ENCODE measurements around the gene PDGFRB.
A peak's percentile ranks its signal among the peaks of the same experiment; 100 is the strongest.
"Not testable (repeated sequence)": the region's sequence is repeated elsewhere in the genome, so short reads cannot be mapped to it uniquely, and the experiment has no call there.

The PDGFRB gene

DNA sequence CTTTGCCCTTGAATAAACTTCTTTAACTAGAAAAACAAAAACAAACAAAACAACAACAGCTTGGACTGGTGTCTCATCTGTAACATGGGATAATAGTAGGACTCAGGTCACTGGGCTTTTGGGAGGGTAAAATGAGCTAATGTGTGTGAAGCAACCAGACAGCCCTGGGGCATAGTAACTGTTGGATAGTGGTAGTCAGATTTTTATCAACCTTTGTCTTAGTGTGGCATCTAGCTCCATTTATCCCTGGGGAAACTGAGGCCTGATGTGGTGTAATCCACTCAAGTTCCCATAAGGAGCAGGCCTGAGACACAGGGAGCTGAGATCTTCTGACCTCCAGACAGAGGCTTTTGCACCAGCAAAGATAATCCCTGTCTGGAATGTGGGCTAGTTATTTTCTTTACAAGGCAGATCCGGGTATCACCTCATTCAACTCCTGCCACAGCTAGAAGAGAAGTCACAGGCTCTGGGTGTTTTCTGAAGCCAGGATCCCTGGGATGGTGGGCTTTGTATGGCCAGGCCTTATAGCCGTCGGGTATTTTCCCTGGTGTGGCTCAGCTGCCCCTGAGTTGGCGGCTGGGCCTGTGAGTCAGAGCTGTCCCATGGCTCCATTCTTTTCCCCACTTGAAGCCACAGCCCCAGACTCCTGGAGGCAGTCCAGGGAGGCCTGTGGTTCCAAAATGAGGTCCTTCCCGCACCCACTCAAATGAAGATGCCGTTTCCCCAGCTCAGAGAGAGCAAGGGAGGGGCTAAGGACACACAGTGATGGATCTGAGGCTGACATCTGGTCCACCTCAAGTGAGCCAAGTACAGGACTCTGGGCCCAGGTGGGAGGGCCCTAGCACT, 43.2 kb downstream of the PDGFRB start:
- DNase-seq, result no peak

DNA sequence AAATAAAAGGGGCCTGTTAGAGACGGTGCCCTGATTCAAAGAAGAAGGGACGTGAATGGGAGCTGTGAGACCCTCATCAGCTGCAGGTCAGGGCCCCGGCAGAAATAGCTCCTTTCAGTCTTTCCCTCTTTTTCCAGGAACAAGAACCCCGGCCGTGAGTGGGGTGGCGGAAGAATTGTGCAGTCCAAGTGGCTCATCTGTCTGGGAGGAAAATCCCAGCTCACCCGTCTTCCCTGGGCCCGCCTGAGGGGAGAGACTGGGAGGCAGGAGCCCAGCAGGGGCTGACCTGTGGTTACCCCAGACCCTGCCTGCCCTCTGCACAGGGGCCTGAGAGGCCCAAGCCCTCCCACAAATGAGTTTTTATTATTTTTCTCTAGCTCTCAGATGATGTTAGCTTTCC, 44.5 kb downstream of the PDGFRB start:
- DNase-seq, result no peak

DNA sequence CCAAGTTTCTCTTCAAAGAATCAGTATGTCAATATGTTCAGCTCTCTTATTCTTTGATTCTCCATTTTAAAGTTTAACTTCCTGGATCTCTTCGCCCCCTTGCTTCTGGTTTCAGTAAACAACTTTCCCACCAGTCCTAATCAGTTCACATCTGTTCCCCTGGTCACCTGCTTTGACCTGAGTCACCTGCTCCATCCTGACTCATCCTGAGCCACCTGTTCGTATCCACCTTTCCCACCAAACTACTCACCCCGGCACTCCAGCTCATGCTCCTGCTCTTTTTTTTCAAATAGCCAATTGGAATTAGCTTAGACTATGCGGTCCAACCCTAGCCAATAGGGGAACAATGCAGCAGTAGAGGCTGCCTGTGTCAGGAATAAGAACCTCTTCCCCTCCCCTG, 45.7 kb downstream of the PDGFRB start:
- no peak for DNase-seq

DNA sequence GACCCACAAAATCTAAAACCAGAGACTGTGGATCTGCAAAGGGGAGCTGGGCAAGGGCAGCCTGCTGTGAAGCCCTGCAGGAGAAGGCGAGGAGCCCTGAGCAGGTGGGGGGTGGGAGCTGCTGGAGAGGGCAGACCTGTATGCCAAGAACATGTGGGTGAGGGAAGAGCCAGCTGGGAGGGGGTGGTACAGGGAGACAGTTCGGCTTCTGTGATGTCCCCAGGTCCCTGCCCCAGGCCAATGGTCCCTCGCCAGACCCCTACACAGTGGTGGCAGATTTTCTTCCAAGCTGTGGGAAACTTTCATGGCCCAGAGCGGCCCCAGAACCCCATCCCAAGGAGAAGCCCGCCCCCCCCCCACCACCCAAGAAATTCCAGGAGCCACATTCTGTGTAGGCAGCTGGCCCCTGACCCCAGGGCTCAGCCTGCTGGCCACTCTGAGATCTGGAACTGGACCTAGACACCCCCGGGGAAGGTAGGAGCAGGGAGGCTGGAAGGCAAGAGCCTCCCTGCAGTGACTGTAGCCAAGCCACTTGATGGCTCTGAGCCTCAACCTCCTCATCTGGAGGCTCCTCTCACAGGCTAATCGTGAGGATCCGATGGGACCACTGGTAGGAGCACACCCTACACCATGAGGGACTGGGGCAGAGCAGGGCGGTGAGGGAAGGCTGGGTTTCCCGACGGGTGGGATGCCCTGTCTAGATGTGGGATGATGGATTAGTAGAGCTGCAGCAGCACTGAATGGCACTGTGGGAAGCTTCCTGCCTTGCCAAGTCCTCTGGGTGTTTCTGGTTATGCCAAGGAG, 46.7 kb downstream of the PDGFRB start:
- no peak for DNase-seq

DNA sequence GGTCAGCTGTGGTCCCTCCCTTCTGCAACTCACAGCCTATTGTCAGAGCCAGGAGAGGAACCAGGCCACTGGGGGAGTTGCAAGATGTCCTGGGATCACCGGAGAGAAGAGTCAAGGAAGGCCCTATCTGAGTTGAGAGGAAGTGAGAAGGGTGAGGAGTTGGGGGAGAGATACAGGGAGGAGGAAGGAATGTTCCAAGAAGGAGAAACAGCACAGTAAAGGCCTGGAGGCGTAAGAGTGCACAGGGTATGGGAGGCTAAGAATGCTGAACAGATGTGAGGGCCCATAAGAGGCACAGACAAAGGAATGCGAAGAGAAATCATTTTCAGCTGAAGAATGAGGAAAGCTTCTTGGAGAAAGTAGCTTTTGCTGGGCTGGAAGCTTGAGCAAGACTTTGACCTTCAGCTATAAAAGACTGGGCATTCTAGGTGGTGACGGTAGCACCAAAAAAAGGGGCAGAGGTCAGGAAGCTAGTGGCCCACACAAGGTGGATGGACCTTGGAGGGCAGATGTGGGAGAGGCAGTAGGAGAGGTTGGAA, 47.7 kb downstream of the PDGFRB start:
- no peak for DNase-seq

DNA sequence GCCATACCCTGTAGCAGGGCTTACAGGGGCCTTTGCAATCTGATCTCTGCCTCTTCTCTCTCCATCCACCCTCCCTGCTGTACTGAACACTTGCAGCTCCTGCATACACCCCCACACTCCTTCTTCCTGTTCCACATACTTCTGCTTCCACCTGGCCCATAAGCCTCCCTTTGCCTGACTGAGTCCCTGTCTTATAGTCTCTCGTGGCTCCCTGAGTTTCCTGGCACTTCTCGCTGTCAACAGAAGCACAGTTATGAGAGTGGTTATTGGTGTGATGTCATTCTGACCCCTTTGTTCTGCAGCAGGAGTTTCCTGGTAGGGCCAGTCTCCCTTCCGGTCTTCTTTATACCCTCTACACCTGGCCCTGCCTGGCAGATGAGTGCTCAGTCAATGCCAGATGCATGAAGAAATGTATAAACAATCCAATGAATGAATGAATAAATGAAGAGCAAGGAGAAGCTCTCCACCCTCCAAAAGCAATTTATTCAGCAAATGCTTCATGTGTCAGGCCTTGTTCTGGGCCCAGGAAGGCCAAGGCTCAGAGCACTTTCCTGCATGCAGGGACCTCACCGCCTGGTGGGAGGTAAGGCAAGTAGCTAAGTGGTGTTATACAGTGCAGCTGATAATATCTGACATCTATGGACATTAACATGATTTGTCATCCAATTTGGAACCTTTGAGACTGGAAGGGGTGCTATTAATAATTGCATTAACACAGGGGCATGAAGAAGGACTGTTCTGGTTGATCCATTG, 48.8 kb downstream of the PDGFRB start:
- peak; percentile 51 for DNase-seq

DNA sequence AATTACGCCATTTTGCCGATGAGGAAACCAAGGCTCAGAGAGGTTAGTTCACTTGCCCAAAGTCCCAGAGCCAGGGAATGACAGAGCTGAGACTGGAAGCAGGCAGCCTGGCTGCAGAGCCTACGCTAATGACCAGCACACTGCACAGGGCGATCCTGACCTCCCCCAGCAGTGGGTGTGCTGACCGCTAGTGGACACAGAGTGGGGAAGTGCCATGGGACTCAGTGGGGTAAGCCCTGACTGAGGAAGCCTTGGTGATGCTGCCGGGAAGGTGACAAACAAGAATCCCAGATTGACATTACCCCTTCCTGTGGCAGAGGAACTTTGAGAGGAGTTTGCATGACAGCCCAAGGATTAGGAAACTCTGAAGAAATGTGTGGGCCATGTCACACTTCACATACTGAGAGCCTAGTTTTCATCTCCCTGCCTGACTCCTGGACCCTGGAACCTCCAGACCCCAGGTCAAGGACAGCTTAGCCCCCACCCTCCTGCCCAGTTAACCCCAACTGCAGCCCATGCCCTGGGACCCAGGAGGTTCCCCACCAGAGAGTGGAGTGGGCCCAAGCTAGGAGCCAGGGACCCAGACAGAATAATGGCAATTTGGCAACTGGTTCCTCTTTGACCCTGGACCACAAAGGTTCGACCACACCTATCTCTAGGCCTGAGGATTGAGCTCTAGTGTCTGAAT, 49.6 kb downstream of the PDGFRB start:
- no peak for DNase-seq

DNA sequence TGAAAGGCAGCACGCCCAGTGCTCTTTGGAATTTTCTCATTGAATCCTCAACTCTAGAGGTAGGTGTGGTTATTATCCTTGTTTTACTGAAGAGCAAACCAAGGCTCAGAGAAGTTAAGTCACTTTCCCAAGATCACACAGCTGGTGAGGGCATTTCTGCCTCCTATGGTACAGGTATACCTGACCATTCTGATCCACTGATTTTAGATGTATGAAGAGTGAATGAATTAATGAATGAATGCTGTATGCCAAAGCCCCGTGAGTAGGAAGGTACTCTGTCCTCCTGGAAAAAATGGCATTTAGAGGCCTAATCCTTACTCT, 51.1 kb downstream of the PDGFRB start:
- DNase-seq, result no peak

DNA sequence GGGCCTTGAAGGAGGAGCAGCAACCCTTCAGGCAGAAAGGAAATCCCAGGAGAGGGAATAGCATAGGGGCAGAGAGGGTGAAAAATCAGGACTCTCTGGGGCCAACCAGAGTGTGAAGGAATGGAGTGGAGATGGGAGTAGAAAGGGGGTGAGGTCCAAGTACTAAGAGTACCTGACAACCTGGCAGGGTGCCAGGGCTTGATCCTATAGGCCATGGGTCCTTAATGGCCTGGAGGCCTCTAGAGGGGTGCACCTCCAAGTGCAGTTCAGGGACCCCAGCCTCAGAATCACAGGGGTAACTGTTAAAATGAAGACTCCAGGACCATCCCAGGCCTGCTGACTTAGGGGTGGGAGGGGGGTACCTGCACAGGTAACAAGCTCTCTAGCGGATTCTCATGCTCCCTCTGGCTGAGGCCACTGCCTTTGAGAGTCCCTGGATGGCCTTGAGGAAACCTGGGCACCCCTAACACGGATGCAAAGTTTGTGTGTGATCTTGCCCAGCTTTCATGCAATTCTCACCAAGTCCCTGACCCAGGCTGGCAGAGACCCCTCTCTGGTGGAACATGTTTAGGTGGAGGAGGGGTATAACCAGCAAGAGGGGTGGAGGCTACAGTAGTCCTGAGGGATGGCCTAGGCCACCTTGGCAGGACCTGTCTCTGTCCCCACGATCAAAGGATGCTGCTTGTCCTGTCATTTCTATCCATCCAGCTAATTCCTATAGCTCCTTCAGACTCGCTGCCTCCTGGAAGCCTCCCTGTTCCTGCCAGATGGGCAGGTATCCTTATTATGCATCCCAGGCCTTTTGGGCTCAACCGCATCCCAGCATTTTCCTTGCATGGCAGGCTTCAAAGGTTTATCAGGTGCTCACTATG, 51.7 kb downstream of the PDGFRB start:
- no peak for DNase-seq

DNA sequence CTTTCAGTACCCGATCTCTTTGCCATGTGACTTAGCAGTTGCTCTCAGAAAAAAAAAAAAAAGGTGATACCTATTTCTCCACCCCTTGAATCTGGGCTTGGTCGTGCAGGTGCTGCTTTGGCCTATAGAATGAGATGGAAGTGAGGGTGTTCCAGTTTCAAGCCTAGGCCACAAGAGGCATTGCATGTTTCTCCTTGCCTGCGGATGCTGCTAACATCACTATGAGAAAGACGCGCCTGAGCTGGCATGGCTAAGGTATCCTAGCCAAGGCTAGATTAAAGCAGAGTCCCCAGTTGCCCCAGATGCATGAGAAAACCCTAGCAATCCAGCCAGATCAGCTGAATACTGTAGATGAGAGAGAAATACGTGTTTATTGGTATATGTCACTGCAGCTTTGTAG, 54.6 kb downstream of the PDGFRB start:
- DNase-seq, result no peak

DNA sequence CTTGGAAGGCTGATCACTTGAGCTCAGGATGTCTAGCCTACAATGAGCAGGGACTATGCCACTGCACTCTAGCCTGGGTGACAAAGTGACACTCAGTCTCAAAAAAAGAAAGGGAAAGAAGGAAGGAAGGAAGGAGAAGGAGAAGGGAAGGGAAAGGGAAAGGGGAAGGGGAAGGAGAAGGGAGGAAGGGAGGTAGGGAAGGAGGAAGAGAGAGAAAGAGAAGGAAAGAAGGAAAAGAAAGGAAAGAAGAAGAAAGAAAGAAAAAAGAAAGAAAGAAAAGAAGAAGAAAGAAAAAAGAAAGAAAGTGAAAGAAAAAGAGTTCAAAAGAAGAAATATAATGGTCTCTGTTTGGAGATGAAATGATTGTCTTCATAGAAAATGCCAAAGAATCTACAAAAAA, 58.5 kb downstream of the PDGFRB start:
- no peak for DNase-seq

DNA sequence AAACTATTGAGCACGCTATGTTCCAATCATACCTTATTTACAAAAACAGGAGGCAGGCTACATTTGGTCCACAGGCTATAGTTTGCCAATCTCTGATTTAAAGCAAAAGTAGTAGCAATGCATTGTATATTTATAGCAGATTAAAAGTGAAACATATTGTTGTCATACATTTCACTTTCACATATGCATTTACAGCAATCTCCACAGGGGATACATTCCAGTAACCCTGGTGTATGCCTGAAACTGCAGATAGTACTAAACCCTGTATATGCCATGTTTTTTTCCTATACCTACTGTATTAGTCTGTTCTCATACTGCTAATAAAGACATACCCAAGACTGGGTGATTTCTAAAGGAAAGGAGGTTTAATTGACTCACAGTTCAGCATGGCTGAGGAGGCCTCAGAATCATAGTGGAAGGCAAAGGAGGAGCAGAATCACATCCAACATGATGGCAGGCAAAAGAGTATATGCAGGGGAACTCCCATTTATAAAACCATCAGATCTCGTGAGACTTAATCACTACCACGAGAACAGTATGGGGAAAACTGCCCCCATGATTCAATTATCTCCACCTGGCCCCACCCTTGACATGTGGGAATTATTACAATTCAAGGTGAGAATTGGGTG, 63.4 kb downstream of the PDGFRB start:
- no peak for DNase-seq

DNA sequence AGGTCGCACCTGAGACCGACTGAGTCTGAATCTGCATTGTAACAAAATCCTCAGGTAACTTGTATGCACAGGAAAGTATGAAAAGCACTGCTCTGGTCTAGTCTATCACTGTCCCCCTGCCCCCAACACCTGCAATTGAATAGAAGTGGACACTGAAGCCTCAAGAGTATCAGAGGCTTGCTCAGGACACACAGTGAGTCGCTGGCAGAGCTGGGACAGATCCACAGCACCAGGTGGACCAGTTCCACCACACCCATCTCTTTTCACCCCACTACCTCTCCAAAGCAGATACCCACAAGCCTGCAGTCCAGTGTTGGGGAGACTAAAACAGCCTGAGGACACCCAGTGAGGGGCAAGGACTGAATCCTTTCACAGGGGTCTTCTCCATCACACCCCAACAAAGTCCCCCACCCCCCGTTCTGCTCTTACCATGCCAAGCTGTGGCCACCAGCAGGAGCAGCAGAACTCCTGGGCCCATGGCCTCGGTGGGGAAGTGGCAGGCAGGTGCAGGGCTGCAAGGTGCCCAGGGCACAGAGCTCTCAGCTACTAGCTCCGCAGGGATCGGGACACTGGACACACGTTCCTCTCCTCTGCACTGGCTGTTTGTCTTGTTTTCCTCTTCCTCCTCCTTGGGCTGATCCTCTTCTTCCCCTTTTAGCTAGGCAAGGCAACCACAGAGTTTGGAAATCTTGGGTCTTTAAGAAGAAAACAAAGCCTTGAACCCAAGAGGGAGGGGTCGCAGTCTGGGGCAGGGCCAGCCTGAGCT, 69.5 kb downstream of the PDGFRB start, which contains the start of gene CSF1R:
CSF1R (minus strand) TSS at position 605 of the 766 bp plus-strand sequence; CDS start at position 478, 127 bp downstream.
- no peak for DNase-seq

DNA sequence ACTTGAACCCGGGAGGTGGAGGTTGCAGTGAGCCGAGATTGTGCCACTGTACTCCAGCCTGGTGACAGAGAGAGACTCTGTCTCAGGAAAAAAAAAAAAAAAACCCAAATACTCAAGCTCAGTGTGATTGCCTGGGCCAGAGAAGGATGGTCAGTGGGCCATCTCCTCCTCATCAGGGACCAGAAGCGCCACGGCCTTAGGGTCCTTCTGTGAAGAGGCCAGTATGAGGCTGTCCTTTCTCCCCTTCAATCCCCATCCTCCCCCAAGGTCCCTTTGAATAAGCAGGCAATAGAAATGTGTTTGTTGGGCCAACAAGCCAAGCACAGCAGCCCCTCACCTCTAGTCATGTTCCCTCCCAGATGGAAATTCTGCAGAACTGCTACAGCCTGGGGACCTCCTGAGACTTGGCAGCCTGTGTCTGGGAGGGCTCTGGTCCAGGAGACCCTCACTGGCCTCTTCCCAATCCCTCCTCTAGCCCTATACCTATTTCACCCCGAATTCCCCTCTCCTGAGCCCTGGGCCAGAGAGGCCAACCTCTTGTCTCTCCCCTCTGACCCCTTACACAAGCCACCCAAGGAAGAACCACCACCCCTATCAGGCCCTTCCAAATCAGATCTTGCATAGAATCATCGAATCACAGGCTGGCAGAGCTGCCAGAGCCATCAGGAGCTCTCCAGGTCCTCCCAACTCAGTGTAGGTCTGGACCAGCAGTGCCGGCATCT, 70.3 kb downstream of the PDGFRB start:
- no peak for DNase-seq

DNA sequence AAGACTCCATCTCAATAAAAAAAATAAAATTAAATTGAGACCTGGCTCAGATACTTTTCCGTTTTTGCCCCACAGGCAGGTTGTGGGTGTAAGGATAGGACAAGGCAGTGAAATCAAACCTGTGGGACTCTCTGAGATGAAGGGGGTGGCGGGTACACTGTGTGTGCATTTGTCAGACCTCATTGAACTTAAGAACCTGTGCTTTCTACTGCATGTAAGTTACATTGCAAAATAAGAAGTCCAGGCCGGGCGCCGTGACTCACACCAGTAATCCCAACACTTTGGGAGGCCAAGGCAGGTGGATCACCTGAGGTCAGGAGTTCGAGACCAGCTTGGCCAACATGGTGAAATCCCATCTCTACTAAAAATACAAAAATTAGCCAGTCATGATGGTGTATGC, 70.9 kb downstream of the PDGFRB start:
- DNase-seq, result not testable (repeated sequence)

DNA sequence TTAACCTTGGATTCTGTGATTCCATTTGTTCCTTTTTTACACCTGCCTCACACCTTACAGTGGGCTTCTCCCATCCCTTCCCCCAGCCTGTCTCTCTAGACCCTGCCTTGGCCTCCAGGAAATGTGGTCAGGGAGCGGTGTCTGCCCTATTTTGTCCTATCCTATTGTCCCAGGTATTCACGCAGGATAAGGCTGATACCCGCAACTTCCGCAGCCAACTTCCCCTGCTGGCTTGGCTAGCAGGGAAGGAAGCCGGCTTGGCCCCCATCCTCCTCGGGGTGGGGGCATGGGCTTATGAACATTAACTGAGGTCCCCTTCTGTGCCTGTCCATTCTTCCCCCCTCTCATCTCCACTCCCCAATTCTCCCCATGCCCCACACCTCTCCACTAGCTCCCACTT, 72.8 kb downstream of the PDGFRB start:
- DNase-seq, result no peak

DNA sequence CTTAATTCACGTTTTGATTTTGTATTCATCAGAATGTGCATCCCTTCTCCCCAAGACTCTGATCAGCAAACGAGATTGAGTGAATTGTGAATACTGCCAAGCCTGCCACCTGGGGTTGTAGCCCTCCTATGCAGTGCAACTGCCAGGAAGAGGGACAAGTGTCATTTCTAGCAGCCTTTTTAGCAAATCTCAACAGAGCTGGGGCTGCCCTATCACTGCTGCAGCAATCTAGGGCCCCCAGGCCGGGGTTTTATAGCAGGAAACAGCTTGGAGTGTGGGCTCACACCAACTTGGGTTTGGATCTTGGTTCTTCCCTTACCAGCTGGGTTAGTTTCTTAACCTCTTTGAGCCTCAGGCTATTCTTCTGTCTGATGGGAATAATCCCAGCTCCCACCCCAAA, 73.3 kb downstream of the PDGFRB start:
- DNase-seq, result no peak

DNA sequence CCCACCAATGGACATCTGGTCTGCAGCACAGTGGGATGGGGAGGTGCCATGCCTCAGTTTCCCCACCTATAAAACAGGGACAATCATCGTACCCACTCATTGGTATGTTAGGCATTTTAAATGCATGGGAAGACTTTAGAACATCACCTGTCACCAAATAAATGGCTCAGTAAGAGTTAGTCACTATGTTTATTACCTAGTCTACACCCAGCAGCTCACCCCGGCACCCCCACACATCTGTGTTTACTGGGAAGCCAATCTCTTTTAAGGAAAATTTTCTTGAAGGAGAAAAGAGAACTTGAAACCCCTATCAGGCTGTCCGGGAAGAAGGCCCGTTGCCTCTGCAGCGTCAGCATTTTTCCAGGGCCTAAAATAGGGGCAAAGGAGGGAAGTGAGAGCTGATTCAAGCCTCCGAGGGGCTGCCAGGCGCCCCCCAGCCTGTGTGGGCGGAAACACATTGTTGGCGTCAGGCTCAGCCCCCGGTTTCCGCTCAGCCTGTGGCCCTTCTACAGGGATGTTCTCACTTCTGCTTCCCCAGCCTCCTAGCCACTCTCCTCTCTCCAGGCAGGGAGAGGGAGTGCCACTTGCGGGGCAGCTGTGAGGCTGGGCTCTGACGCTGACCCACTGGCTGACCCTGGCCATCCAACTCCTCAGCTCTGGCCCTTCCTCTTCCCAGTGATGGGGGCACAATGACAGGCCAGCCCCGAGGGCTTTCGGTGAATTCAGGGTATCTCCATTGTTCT, 73.9 kb downstream of the PDGFRB start:
- DNase-seq, result no peak
